Spleen (tissue), 11 donors: ENCODE measurements around the gene FAM83F. TPM values are rescaled to one million over a fixed set of nuclear protein-coding genes. Genes with fewer than 3 reads are reported as not detected.

Experiments
- DNase-seq: peaks from one replicate; pipeline ENCODE4 v3.0.0-alpha.2; 2020
- H3K27ac ChIP-seq, 8 donors: fragments of 200-600 bp; sonication (generic) in 7 of 8; 1 replicate in 4 of 8; 2 replicates in 4 of 8; pipeline versions ENCODE4 v1.5.0 to v1.8.0; 2016 to 2021; ENCODE audit warnings: inconsistent platforms in 4 of 8, mild to moderate bottlenecking in 4 of 8, moderate library complexity in 1 of 8
- H3K27me3 ChIP-seq, 7 donors: fragments of 200-600 bp; sonication (generic) in 6 of 7; replicated peaks in 1 of 7; 1 replicate in 4 of 7; 2 replicates in 3 of 7; pipeline versions ENCODE4 v1.5.0 to v1.8.0; 2016 to 2021; ENCODE audit warnings: inconsistent platforms in 3 of 7, mild to moderate bottlenecking in 1 of 7
- H3K36me3 ChIP-seq, 6 donors: fragments of 200-600 bp; sonication (generic) in 5 of 6; 1 replicate in 4 of 6; 2 replicates in 2 of 6; pipeline versions ENCODE4 v1.5.0 to v1.8.0; 2016 to 2021; ENCODE audit warnings: inconsistent platforms in 2 of 6
- H3K4me1 ChIP-seq, 6 donors: fragments of 200-600 bp; sonication (generic) in 5 of 6; 1 replicate in 3 of 6; 2 replicates in 3 of 6; pipeline versions ENCODE4 v1.5.0 to v1.8.0; 2016 to 2021; ENCODE audit warnings: inconsistent platforms in 3 of 6
- H3K4me3 ChIP-seq, 8 donors: fragments of 200-600 bp; sonication (generic) in 7 of 8; 1 replicate in 4 of 8; 2 replicates in 4 of 8; pipeline versions ENCODE4 v1.5.0 to v1.8.0; 2016 to 2021; ENCODE audit warnings: inconsistent platforms in 4 of 8, mild to moderate bottlenecking in 4 of 8, moderate library complexity in 2 of 8
- H3K9me3 ChIP-seq, 8 donors: fragments of 200-600 bp; sonication (generic) in 7 of 8; 1 replicate in 4 of 8; 2 replicates in 4 of 8; pipeline versions ENCODE4 v1.5.0 to v1.8.0; 2016 to 2021; ENCODE audit warnings: inconsistent platforms in 4 of 8
- CTCF ChIP-seq, 11 experiments: fragments of 200-600 bp in 7 of 11; fragments of 450-650 bp in 4 of 11; sonication (generic) in 4 of 11; IDR thresholded peaks in 8 of 11; conservative IDR thresholded peaks in 3 of 11; 1 replicate in 7 of 11; 2 replicates in 4 of 11; pipeline versions ENCODE4 v1.4.0 to v1.8.0; 2016 to 2021; ENCODE audit warnings: antibody characterized with exemption in 11 of 11, inconsistent platforms in 4 of 11, mild to moderate bottlenecking in 1 of 11
- POLR2A ChIP-seq, 3 donors: fragments of 450-650 bp; IDR thresholded peaks; one replicate each; pipeline ENCODE4 v1.5.1; 2017; ENCODE audit warnings: antibody characterized with exemption in 3 of 3, mild to moderate bottlenecking in 1 of 3
- POLR2AphosphoS5 ChIP-seq, 3 donors: sonication (generic); formaldehyde crosslinking; IDR thresholded peaks; one replicate each; pipeline ENCODE4 v1.5.1; 2017; ENCODE audit warnings: antibody characterized with exemption in 3 of 3
- WGBS, 5 donors: extraction: QIAGEN DNeasy Blood & Tissue Kit in 3 of 5; methylation state at CpG; one replicate each; pipeline versions ENCODE4 v1.1.5 to v1.1.7; 2013 to 2018; 5-methylcytosine and 5-hydroxymethylcytosine counted together
- intact Hi-C: fragments of 100-400 bp; cut with DNase I; formaldehyde crosslinking; loops from one replicate; pipeline ENCODE4 v1.15.0; 2023; ENCODE audit warnings: low total_unique reads
- polyA plus RNA-seq, 3 donors: library from polyadenylated mRNA; stranded (reverse); fragments of 200-250 nt; gene quantifications; one replicate each; pipeline ENCODE4 v1.2.1, GENCODE V29; 2013
- total RNA-seq, 7 donors: library from RNA; depleted of rRNA in 3 of 7; stranded (reverse); fragments of >200 nt in 3 of 7; fragmentation: NEBNext Ultra II Directional in 4 of 7; extraction: Animal tissue kit (Norgen Biotek cat#: 25700) in 4 of 7; gene quantifications; one replicate each; pipeline versions ENCODE4 v1.1.0 to v1.2.1, GENCODE V29; 2016 to 2021
- donor health status: healthy with polysubstance abuse.
- donor health status: DM: no; HTN: no; CAD: no; lungs with moderate emphysema.
- donor health status: DM: no; HTN: no; CAD: no.
- donor health status: Bipolar disorder and iron deficiency.
- donor health status: healthy.
- donor health status: DM: no; HTN: no; CAD: no.
- donor health status: DM: yes; HTN: yes; CAD: no.

The FAM83F gene
- total and polyA plus RNA-seq, 10 donors: 0.02 to 0.28 (median 0.12) TPM; not detected in 2

GRCh38 chr22:39997939-39998726, 3.4 kb downstream of the FAM83F start:
- TF ChIP-seq POLR2AphosphoS5 (IDR thresholded peaks at IDR 0.05) (no peak), CTCF (IDR thresholded peaks at IDR 0.05 in 8 of 11, conservative IDR thresholded peaks at IDR 0.05 in 3 of 11) (no peak), POLR2A (IDR thresholded peaks at IDR 0.05) (no peak)
- H3K4me1 ChIP-seq: peaks cover 0 to 27% (median 16%) of the 10 kb centered on the region in 6 donors
- H3K27me3 ChIP-seq: peaks cover 0 to 56% (median 29%) of the 10 kb centered on the region in 7 donors
- intact Hi-C loops: no loop called here
- DNase-seq: no peak
- no peak overlapping the region for H3K4me3 ChIP-seq
- no peaks in the 10 kb centered on the region for H3K9me3 ChIP-seq
- H3K27ac ChIP-seq: no peak overlapping the region
- 63 to 86% (median 75%) methylated on average over 11 of the region's 11 CpGs for WGBS, 5 donors
- no peaks in the 10 kb centered on the region for H3K36me3 ChIP-seq

- no peak for TF ChIP-seq CTCF (IDR thresholded peaks at IDR 0.05 in 8 of 11, conservative IDR thresholded peaks at IDR 0.05 in 3 of 11)
- TF ChIP-seq POLR2A (IDR thresholded peaks at IDR 0.05): no peak
- peak in 1 of 3 donors; percentile 23 for TF ChIP-seq POLR2AphosphoS5 (IDR thresholded peaks at IDR 0.05)
- H3K27me3 ChIP-seq: peaks cover 0 to 52% (median 19%) of the 10 kb centered on the region in 7 donors
- no peak overlapping the region for H3K27ac ChIP-seq
- H3K4me1 ChIP-seq: peaks cover 0 to 22% (median 14%) of the 10 kb centered on the region in 6 donors
- H3K4me3 ChIP-seq: no peak overlapping the region
- 76 to 87% (median 83%) methylated on average over 9 to 16 of the region's 16 CpGs for WGBS, 5 donors
- no peaks in the 10 kb centered on the region for H3K36me3 ChIP-seq
- no peaks in the 10 kb centered on the region for H3K9me3 ChIP-seq
- no peak for DNase-seq
- intact Hi-C loops: no loop called here
Observed at GRCh38 chr22:39999144-39999757, 4.5 kb downstream of the FAM83F start.

GRCh38 chr22:40000171-40000570, 5.4 kb downstream of the FAM83F start:
- Histone ChIP-seq H3K27me3 (peaks cover 0 to 43% (median 10%) of the 10 kb centered on the region in 7 donors), H3K4me3 (no peak overlapping the region), H3K36me3 (no peaks in the 10 kb centered on the region), H3K9me3 (no peaks in the 10 kb centered on the region), H3K4me1 (peaks cover 0 to 15% (median 7%) of the 10 kb centered on the region in 6 donors), H3K27ac (no peak overlapping the region)
- no peak for TF ChIP-seq POLR2A (IDR thresholded peaks at IDR 0.05)
- TF ChIP-seq POLR2AphosphoS5 (IDR thresholded peaks at IDR 0.05): no peak
- no peak for TF ChIP-seq CTCF (IDR thresholded peaks at IDR 0.05 in 8 of 11, conservative IDR thresholded peaks at IDR 0.05 in 3 of 11)
- 83 to 96% (median 91%) methylated on average over 5 of the region's 5 CpGs for WGBS, 5 donors
- DNase-seq: no peak
- intact Hi-C loops: no loop called here

- 83 to 94% (median 91%) methylated on average over 4 of the region's 4 CpGs for WGBS, 5 donors
- H3K9me3 ChIP-seq: no peaks in the 10 kb centered on the region
- H3K36me3 ChIP-seq: no peaks in the 10 kb centered on the region
- TF ChIP-seq CTCF (IDR thresholded peaks at IDR 0.05 in 8 of 11, conservative IDR thresholded peaks at IDR 0.05 in 3 of 11) (no peak), POLR2AphosphoS5 (IDR thresholded peaks at IDR 0.05) (no peak), POLR2A (IDR thresholded peaks at IDR 0.05) (no peak)
- H3K4me1 ChIP-seq: peaks cover 0 to 12% (median 3%) of the 10 kb centered on the region in 6 donors
- no peak overlapping the region for H3K4me3 ChIP-seq
- DNase-seq: no peak
- peaks cover 0 to 34% (median 1%) of the 10 kb centered on the region in 7 donors for H3K27me3 ChIP-seq
- H3K27ac ChIP-seq: no peak overlapping the region
- intact Hi-C loops: no loop called here
Observed at GRCh38 chr22:40001106-40001505, 6.4 kb downstream of the FAM83F start.
